ENCODE data around the gene NDUFB2. TPM values are rescaled to one million over a fixed set of nuclear protein-coding genes. Genes with fewer than 3 reads are reported as not detected.
"Not testable (repeated sequence)": the region's sequence is repeated elsewhere in the genome, so short reads cannot be mapped to it uniquely, and the experiment has no call there.

Gene NDUFB2
- total and polyA plus RNA-seq, 9 of the 15 experiments (the other 6 are each of a cell fraction or from before 2014, with no cell fraction given): 220 to 2,075 (median 320) TPM

- in situ Hi-C loops (cut with MboI): no loop called here
- Histone ChIP-seq H2AFZ (ENCODE audit: low read depth, low read length) (no peak overlapping the region), H3K36me3 (ENCODE audit: control insufficient read depth, insufficient read depth, low read length) (no peaks in the 10 kb centered on the region), H3K4me1 (replicated peaks in 1 of 2; ENCODE audit: control insufficient read depth in 2 of 2, insufficient read depth in 2 of 2, low read length in 2 of 2) (peaks cover 7 to 14% of the 10 kb centered on the region in 2 experiments; a peak in 3 of 5 replicates), H3K9ac (ENCODE audit: insufficient read depth in 1 of 2, low read depth in 2 of 2, low read length in 2 of 2) (no peak overlapping the region; a peak in 1 of 4 replicates), H3K4me2 (ENCODE audit: insufficient read depth, low read length) (no peak overlapping the region), H3K27ac (ENCODE audit: extremely low read depth, low read depth, low read length) (no peak overlapping the region), H3K9me3 (replicated peaks; ENCODE audit: control insufficient read depth, insufficient read depth, low read depth, low read length) (no peaks in the 10 kb centered on the region), H3K79me2 (ENCODE audit: control insufficient read depth, insufficient read depth, low read length) (no peaks in the 10 kb centered on the region), H3K4me3 (no peak overlapping the region), H3K9me1 (ENCODE audit: control insufficient read depth, insufficient read depth, low read length) (peaks cover 3% of the 10 kb centered on the region), H4K20me1 (replicated peaks; ENCODE audit: control insufficient read depth, insufficient read depth, low read length) (no peaks in the 10 kb centered on the region), H3K27me3 (ENCODE audit: control insufficient read depth in 2 of 2, insufficient read depth in 2 of 2, low read length in 2 of 2) (no peaks in the 10 kb centered on the region)
- no peak for DNase-seq (ENCODE audit: extremely low read depth in 1 of 4, low spot score in 3 of 4)
- FAIRE-seq: no peak
- CTCF ChIA-PET (ENCODE audit: low intra/inter-chr PET ratio): no interaction called here
- BruUV-seq (replicated peaks): no TSS peak
- intact Hi-C loops (cut with micrococcal nuclease): loop anchor here (10.0 kb wide), 1 partner anchor 233 kb away; the partner anchor contains the start of gene BRAF
- peak; percentile 70 for ATAC-seq
- POLR2A ChIA-PET: interaction anchor here (0.6 to 1.0 kb wide), 3 partner anchors 9 to 139 kb away, joined by 3 to 4 read pairs (median 3); no protein-coding TSS in a partner anchor
- TF ChIP-seq L3MBTL2 (IDR thresholded peaks at IDR 0.05): no peak
- TF ChIP-seq ZBTB7A (IDR thresholded peaks at IDR 0.05; ENCODE audit: borderline replicate concordance, control insufficient read depth, low read depth, low read length): 0 out of 2 replicates have a peak, but pooled peaks have one; percentile 8
- TF ChIP-seq ZBTB33 (CRISPR knock-in tag; IDR thresholded peaks at IDR 0.05): peak; percentile 98
- peak; percentile 29 to 46 (median 32); a peak in 5 of 6 replicates for TF ChIP-seq CTCF (IDR thresholded peaks at IDR 0.05 in 2 of 3, conservative IDR thresholded peaks at IDR 0.05 in 1 of 3; ENCODE audit: insufficient read depth in 2 of 3, low read depth in 1 of 3, low read length in 3 of 3)
- WGBS (ENCODE audit: insufficient coverage, low coverage, missing lambda C conversion rate): 75% methylated on average over 12 of the region's 12 CpGs
These were observed 5.0 kb upstream of the NDUFB2 start for GRCh38 chr7:140691376-140692045.

GRCh38 chr7:140693849-140694248, 2.7 kb upstream of the NDUFB2 start:
- DNase-seq (ENCODE audit: extremely low read depth in 1 of 4, low spot score in 3 of 4); H3K27me3 ChIP-seq (ENCODE audit: control insufficient read depth in 2 of 2, insufficient read depth in 2 of 2, low read length in 2 of 2); H3K27ac ChIP-seq (ENCODE audit: extremely low read depth, low read depth, low read length); H3K9ac ChIP-seq (ENCODE audit: insufficient read depth in 1 of 2, low read depth in 2 of 2, low read length in 2 of 2); H3K9me3 ChIP-seq (replicated peaks; ENCODE audit: control insufficient read depth, insufficient read depth, low read depth, low read length); H3K9me1 ChIP-seq (ENCODE audit: control insufficient read depth, insufficient read depth, low read length); H3K4me3 ChIP-seq; H4K20me1 ChIP-seq (replicated peaks; ENCODE audit: control insufficient read depth, insufficient read depth, low read length); ATAC-seq; FAIRE-seq; H2AFZ ChIP-seq (ENCODE audit: low read depth, low read length); in situ Hi-C loops (cut with MboI); BruUV-seq (replicated peaks); H3K4me2 ChIP-seq (ENCODE audit: insufficient read depth, low read length); CTCF ChIA-PET (ENCODE audit: low intra/inter-chr PET ratio); H3K36me3 ChIP-seq (ENCODE audit: control insufficient read depth, insufficient read depth, low read length): not testable (repeated sequence)
- Histone ChIP-seq H3K4me1 (replicated peaks in 1 of 2; ENCODE audit: control insufficient read depth in 2 of 2, insufficient read depth in 2 of 2, low read length in 2 of 2) (peaks cover 18 to 36% of the 10 kb centered on the region in 2 experiments; a peak in 3 of 5 replicates), H3K79me2 (ENCODE audit: control insufficient read depth, insufficient read depth, low read length) (peaks cover 21% of the 10 kb centered on the region)
- intact Hi-C loops (cut with micrococcal nuclease): loop anchor here (10.0 kb wide), 1 partner anchor 231 kb away; the partner anchor contains the start of gene BRAF
- whole genome bisulfite sequencing (ENCODE audit: insufficient coverage, low coverage, missing lambda C conversion rate): 68% methylated on average over 10 of the region's 10 CpGs
- POLR2A ChIA-PET: interaction anchor here (1.1 kb wide), 1 partner anchor 7 kb away, joined by 3 read pairs; no protein-coding TSS in a partner anchor

Data from K562 (cell line).